OCI-LY1 (cell line): Measurements from ENCODE around the gene CLSTN2.

Source experiments
- EZH2 ChIP-seq: fragments of 200-600 bp; sonication (generic), shearing (Covaris generic); IDR thresholded peaks from 2 replicates; pipeline ENCODE4 v1.8.0; 2017; ENCODE audit warnings: borderline replicate concordance, mixed run types, mild to moderate bottlenecking, antibody characterized with exemption, low read length, moderate library complexity, mixed read lengths
- TF ChIP-seq, protein P1 (sequence below): fragments of 200-600 bp; sonication (generic), shearing (Covaris generic); IDR thresholded peaks from 2 replicates; pipeline ENCODE4 v1.5.1; 2017; ENCODE audit warnings: mild to moderate bottlenecking, antibody characterized with exemption, low read length, moderate library complexity, mixed read lengths

DNA sequence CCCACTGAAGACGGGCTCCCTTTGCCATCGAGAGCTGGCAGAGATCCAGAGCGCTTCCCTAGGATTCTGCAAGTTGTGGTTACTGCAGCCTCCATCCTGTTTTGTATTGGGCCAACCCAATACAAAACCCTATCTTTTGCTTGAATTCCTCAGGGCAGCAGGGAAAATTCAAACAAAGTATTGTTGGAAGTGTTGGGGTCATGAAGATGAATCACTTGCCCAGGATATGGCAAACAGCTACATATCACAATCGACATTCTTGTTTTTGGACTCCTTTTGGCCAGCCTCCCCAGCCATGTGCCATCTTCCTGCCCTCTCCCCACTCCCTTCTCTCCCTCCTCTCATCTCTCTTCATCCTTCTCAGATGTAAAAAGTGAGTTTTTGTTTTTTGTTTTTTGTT is 642.9 kb downstream of the CLSTN2 start:
- TF ChIP-seq, protein P1, sequence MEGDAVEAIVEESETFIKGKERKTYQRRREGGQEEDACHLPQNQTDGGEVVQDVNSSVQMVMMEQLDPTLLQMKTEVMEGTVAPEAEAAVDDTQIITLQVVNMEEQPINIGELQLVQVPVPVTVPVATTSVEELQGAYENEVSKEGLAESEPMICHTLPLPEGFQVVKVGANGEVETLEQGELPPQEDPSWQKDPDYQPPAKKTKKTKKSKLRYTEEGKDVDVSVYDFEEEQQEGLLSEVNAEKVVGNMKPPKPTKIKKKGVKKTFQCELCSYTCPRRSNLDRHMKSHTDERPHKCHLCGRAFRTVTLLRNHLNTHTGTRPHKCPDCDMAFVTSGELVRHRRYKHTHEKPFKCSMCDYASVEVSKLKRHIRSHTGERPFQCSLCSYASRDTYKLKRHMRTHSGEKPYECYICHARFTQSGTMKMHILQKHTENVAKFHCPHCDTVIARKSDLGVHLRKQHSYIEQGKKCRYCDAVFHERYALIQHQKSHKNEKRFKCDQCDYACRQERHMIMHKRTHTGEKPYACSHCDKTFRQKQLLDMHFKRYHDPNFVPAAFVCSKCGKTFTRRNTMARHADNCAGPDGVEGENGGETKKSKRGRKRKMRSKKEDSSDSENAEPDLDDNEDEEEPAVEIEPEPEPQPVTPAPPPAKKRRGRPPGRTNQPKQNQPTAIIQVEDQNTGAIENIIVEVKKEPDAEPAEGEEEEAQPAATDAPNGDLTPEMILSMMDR = no peak
- no peak for TF ChIP-seq EZH2
